ENCODE results near the gene OVOL2. TPM values are rescaled to one million over a fixed set of nuclear protein-coding genes. Genes with fewer than 3 reads are reported as not detected.

Gene OVOL2
- total RNA-seq, 6 donors from 2014 or later = 6.6 to 36.7 (median 19.2) TPM

- Histone ChIP-seq H3K4me1 (peaks cover 18 to 25% (median 24%) of the 10 kb centered on the region in 4 donors), H3K36me3 (peaks cover 0 to 26% (median 0%) of the 10 kb centered on the region in 4 donors), H3K9me3 (no peaks in the 10 kb centered on the region), H3K27me3 (no peaks in the 10 kb centered on the region), H3K4me3 (no peak overlapping the region), H3K27ac (no peak overlapping the region)
- no peak for ATAC-seq (ENCODE audit: low FRiP score in 2 of 2)
- TF ChIP-seq EP300 (IDR thresholded peaks at IDR 0.05) = no peak
- TF ChIP-seq POLR2A (IDR thresholded peaks at IDR 0.05) = no peak
- no peak for TF ChIP-seq CTCF (IDR thresholded peaks at IDR 0.05)
- no peak for TF ChIP-seq POLR2AphosphoS5 (IDR thresholded peaks at IDR 0.05)
- 93% methylated on average over 6 of the region's 6 CpGs for WGBS, 2 donors
- DNase-seq = no peak
These were observed 81.4 kb downstream of the OVOL2 start for GRCh38 chr20:17976305-17976704.

Small RNA genes within 50 kb of the gene (small RNA-seq; reads per million reads assigned to genes)
- gene RNU7-137P = 0 reads per million in 4 donors

Other genes starting within 250 kb of the OVOL2 start
- 100 to 1,000 TPM in 4 of 6 donors, 10 to 100 TPM in 2; 72.0 to 177 (median 111) TPM for gene SNX5, start 89.1 kb downstream of the OVOL2 start, total RNA-seq
- gene MGME1, start 88.9 kb downstream of the OVOL2 start, total RNA-seq = 10 to 100 TPM in 5 of 6 donors, 1 to 10 TPM in 1; 9.4 to 22.0 (median 13.3) TPM
- 10 to 100 TPM in 5 of 6 donors, 1 to 10 TPM in 1; 7.3 to 13.8 (median 12.8) TPM for gene KAT14, start 79.9 kb upstream of the OVOL2 start, total RNA-seq
- 10 to 100 TPM in 4 of 6 donors, 1 to 10 TPM in 2; 4.6 to 22.1 (median 12.3) TPM for gene PET117, start 79.9 kb upstream of the OVOL2 start, total RNA-seq
- 10 to 100 TPM in 5 of 6 donors, 1 to 10 TPM in 1; 9.2 to 30.4 (median 12.8) TPM for gene ZNF133, start 230.6 kb upstream of the OVOL2 start, total RNA-seq

All from upper lobe of left lung (tissue), 6 donors.